HG03064 (cell line): Measurements from ENCODE around the gene NOSIP.
A peak's percentile ranks its signal among the peaks of the same experiment; 100 is the strongest.

Source experiments
- ATAC-seq: cut with Tn5 transposase; IDR thresholded peaks from one replicate; pipeline ENCODE4 v1.9.1; 2021; ENCODE audit warnings: low read depth; ENCODE audit not compliant: unreplicated experiment

NOSIP gene

GRCh38 chr19:49595819-49596404 is 15.6 kb upstream of the NOSIP start:
- no peak for ATAC-seq

- ATAC-seq = no peak
Observed at GRCh38 chr19:49594993-49595818, 14.8 kb upstream of the NOSIP start.

GRCh38 chr19:49594157-49594992 is 14.0 kb upstream of the NOSIP start:
- no peak for ATAC-seq

GRCh38 chr19:49593233-49594113 is 13.1 kb upstream of the NOSIP start:
- ATAC-seq = no peak

GRCh38 chr19:49592486-49593232 is 12.3 kb upstream of the NOSIP start:
- ATAC-seq = no peak

- no peak for ATAC-seq
Observed at GRCh38 chr19:49591731-49592485, 11.6 kb upstream of the NOSIP start.

- ATAC-seq = no peak
Observed at GRCh38 chr19:49590971-49591730, 10.8 kb upstream of the NOSIP start, which contains the start of gene PRR12. PRR12 (plus strand) TSS chr19:49591182; CDS start chr19:49591655, 473 bp downstream.

GRCh38 chr19:49590071-49590970 is 10.0 kb upstream of the NOSIP start:
- peak; percentile 51 for ATAC-seq

- ATAC-seq = no peak
Observed at GRCh38 chr19:49589502-49589905, 9.1 kb upstream of the NOSIP start.

- no peak for ATAC-seq
Observed at GRCh38 chr19:49588365-49589122, 8.2 kb upstream of the NOSIP start.

GRCh38 chr19:49587227-49587626 is 6.9 kb upstream of the NOSIP start:
- ATAC-seq = no peak

GRCh38 chr19:49585023-49585422 is 4.7 kb upstream of the NOSIP start:
- ATAC-seq = no peak

- no peak for ATAC-seq
Observed at GRCh38 chr19:49583239-49583638, 2.9 kb upstream of the NOSIP start.

GRCh38 chr19:49581007-49581508 is 702 bp upstream of the NOSIP start, which contains the start of gene PRRG2:
PRRG2 (plus strand) TSS chr19:49581316; CDS start chr19:49583220, 1,904 bp downstream.
- no peak for ATAC-seq

GRCh38 chr19:49579947-49580263 is 451 bp downstream of the NOSIP start:
- no peak for ATAC-seq

- ATAC-seq = no peak
Observed at GRCh38 chr19:49579193-49579592, 1.2 kb downstream of the NOSIP start.
